A172 (cell line): ENCODE measurements around the gene THTPA. TPM values are rescaled to one million over a fixed set of nuclear protein-coding genes. Genes with fewer than 3 reads are reported as not detected.
A peak's percentile ranks its signal among the peaks of the same experiment; 100 is the strongest.

Experiments
- DNase-seq: peaks from one replicate; pipeline ENCODE4 v3.0.0-alpha.2; 2015; ENCODE audit warnings: low spot score
- total RNA-seq: library from RNA; depleted of rRNA; stranded (reverse); fragments of >200 nt; shearing (Covaris generic); gene quantifications from 2 replicates; pipeline ENCODE4 v1.2.3, GENCODE V29; 2014

Gene THTPA
- total RNA-seq, 1 experiment from 2014 or later = 5.2 TPM

DNA sequence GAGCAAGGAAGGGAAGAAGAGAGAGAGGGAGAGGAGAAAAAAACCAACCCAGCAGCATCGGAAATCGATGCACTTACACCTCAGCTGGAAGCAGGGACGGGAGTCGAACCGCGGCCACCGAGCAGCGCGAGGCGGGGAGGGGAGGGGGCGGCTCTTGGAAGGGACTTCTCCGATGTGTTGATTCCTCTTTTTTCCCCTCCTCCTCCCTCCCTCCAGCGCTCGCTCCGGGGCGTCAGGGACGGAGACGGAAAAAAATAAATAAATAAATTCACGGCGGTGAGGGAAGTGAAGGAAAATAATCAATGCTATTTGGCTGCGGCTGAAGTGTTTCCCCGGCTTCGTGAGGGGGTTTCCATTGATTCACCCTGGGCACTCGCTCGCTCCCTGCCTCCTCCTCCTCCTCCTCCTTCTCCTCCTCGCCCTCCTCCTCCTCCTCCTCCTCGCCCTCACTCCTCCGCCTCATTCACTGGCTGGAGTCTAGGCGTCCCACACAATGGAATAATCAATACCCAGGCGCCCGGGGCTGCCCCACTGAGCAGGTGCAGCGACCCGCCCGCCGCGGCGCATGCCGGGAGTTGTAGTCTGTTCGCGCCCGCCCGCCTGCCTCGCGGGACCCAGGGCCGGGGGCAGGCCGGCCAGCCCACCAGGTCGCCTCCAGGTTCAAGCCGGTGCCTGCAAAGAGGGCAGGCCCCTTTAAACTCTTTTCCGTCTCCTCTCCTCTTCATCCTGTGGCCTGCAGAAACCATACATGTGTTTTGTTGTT lies 4.6 kb upstream of the THTPA start, which contains the start of gene ZFHX2:
Gene ZFHX2, minus strand, starts transcription at position 500 of the 763 bp plus-strand sequence. CDS start 16,440 bp downstream, outside the sequence.
- DNase-seq = peak; percentile 44

DNA sequence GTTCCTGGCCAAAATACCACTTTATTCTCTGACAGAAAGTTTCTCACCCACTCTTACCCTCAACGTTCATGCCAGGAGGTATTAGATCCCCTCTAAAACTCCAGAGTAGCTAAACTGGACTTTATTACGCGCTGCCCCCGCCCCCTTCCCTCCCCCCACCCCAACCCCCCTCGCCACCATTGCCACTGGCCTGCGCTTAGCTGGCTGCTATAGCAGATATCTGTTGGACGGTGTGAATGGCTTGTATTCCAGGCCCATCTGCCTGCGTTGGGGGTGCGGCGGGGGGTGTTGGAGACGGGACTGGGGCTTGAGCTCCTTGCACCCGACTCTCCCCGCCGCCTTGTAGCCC lies 564 bp upstream of the THTPA start:
- DNase-seq = no peak

DNA sequence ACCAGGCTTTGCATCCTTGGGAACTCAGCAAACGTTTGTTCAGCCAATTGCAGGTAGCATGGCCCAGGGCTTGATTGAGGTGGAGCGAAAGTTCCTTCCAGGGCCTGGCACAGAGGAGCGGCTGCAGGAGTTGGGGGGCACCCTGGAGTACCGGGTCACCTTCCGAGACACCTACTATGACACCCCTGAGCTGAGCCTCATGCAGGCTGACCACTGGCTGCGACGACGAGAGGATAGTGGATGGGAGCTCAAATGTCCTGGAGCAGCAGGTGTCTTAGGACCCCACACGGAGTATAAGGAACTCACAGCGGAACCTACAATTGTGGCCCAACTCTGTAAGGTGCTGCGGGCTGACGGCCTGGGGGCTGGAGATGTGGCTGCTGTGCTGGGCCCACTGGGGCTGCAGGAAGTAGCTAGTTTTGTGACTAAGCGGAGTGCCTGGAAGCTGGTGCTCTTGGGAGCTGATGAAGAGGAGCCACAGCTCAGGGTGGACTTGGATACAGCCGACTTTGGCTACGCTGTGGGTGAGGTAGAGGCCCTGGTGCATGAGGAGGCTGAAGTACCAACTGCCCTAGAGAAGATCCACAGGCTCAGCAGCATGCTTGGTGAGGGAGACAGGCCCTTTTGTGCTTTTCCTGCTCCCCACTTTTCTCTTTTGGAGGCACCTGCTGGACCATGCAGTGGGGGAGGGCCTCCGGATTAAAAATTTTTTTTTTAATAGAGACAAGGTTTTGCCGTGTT lies 799 bp downstream of the THTPA start:
- no peak for DNase-seq

DNA sequence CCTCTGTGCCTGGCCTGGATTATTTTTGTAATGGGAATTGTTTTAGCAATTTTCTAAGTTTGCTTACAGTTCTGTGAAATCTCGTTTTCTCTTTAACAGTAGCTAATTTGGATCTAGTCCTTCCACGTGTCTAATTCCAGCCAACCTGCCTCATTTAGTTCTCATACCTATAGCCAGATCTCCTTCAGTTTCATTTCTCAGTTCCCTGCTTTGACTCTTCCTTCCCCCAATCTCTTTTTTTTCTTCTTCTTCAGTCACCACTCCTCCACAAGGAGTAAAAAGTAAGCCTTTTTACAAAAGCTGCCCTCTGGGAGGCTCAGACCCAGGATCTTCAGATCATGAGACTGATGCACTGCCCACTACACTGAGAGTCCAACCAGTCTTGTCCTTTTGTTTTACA lies 1.4 kb downstream of the THTPA start:
- no peak for DNase-seq

DNA sequence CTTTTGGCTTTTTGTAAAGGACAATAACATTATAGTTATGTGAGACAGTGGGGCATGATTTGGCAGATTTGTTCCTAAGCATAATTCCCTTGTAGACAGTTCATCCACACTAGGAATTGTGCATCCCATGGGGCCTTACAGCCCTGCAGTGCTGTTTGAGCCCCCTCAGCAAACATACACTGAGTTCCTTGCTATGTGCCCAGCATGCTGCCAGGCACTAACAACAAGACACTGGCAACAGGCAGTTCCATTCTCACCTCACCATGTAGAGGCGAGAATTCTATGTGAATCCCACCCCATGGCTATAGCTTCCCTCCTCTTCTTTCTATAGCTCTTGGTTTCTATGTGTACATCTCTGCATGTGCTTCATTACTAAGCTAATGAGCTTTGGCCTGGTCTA lies 1.9 kb downstream of the THTPA start:
- no peak for DNase-seq

DNA sequence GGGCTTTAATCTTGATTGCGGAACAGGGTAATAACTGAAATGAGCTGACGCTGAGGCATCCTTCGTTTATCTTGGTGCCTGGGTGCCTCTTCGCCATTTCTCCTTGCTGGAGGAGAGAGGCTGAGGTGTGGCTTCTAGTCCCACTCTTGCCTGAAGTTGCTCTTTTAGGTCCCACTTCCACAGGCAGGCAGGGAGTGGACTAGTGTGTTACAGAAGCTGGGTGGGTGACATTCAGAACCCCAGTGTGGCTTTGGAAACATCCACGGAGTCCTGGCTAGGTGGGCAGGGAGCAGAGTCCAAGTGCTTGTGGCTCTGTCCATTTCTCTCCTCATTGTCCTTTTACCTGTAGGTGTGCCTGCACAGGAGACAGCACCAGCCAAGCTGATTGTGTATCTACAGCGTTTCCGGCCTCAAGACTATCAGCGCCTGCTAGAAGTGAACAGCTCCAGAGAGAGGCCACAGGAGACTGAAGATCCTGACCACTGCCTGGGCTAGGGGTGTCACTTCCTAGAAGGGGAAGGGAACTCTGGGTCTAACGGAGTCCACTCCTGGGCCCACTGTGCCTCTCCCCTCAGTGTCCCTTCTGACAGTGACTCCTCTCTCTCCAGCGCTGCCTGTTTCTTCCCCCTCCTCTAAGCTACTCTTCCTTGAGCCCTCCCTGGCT lies 2.4 kb downstream of the THTPA start:
- no peak for DNase-seq

DNA sequence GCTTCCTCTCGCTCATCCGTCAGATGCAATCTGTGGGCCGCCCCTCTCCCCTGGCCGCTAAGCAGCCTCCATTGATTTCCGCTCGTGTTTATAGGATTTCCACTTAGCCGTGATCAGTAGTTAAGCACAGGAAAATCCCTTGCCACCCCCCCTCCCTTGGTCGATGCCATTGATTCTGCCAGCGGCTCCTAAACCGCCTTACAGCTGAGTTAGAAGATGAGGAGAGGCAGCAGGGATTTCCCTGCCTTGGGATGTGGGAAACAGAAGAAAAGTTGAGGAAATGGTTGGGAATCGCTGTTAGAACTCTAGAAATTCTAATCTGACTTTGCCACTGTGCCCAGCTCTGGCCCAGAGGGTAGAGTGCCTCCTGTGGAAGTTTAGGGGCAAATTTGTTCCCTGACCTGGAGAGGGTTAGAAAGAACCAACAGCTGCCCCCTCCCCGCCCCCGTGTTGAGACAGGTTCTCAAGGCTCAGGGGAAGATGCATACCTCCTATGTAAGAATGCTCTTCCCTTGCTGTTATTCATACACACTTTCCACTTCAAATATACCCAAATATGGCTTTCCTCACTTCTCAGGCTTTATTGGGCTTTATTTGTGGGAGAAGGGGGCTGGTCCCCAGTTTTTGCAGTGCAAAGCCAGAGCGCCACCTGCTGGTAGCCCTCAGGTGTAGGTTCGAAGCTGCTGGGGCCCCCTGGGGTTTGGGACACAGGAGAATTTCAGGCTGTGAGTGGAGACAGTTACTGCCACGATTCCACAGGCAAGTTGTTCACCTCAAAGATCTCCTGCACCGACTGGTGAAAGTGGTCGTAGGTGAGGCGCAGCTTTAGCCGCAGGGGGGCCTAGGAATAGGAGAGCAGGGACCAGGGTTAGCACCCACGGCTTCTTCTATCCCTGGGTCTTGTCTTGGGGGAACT lies 3.2 kb downstream of the THTPA start:
- peak; percentile 30 for DNase-seq

DNA sequence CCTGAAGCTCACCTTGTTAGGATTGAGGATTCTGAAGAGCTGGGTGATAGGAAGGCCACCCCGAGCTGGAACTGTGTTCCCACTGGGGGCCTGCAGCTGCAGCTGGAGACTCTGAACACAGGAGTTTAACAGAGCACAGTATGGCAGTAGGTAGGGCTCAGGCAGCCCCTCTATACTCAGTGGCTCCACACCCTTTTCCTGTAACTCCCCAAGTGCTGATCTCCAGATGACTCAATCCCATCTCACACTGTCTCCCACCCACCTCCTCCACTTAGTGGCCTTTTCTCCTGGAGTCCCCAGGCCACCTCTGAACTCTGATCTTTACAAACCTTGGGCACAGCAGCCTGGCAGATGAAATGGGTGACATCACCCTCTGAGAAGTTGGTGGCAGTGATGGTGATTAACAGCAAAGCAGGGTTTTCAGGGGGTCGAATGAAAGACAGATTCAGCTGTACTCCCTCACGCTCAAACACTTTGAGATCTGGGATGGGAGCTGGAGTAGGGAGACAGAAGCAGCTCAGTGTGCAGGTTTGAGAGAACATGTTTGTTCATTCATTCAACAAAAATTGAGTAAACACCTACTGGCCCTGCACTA lies 4.0 kb downstream of the THTPA start:
- DNase-seq = no peak

DNA sequence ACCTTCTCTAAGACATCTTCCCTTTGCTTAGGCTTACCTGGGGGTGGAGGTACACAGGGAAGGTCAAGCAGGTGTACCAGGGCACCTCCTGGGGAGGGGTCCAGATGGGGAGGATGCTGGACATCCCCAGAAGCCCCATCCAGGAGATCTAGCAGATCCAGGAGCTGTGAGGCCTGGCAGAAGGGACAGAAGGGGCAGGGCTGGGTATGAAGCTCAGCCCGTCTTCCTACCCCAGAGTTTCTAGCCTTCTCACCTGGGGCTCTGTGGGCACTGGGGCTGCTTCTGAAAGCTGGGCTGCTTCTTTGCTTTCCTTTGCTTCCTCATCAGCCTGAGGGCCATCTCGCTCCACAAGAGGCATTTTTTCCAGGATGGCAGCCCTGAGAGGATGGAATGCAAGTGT lies 5.2 kb downstream of the THTPA start:
- no peak for DNase-seq

DNA sequence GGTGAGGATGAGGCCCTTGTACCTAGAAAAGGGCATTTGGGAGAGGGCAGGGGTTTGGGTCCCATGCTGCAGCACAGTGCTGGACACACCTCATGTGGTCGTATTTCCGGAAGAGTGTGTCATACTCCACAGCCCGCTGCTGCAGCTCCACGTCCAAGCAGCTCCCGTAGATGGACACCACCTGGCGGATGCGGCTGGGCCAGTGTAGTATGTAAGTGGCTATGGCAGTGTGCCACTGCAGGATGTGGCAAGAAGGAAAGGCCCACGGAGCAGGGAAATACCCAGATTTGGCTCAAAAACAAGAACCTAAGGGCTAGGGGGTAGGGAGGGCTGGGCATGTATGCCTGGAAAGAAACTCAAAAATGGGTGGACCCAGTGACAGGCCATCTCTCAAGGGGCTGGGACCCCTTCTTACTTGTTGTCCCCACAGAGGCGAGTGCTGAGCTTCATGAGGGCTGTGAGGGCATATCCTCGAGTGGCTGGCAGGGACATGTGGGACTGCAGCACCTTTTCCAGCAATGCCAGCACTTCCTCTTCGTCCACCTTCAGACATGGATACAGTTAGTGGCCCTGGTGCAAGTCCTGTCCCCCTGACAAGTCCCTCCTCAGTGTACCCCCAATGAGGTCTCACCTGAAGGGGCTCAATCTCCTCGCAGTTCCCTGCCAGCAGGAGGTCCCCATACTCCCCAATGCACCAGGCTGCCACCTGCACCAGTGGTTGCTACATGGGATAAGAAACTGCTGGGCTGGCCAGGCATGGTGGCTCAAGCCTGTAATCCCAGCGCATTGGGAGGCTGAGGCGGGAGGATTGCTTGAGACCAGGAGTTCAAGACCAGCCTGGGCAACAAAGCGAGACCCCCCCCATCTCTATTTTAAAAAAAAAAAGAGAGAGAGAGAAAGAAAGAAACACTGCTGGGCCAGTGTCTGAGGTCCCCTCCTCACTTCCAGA lies 6.1 kb downstream of the THTPA start:
- DNase-seq = peak; percentile 72

DNA sequence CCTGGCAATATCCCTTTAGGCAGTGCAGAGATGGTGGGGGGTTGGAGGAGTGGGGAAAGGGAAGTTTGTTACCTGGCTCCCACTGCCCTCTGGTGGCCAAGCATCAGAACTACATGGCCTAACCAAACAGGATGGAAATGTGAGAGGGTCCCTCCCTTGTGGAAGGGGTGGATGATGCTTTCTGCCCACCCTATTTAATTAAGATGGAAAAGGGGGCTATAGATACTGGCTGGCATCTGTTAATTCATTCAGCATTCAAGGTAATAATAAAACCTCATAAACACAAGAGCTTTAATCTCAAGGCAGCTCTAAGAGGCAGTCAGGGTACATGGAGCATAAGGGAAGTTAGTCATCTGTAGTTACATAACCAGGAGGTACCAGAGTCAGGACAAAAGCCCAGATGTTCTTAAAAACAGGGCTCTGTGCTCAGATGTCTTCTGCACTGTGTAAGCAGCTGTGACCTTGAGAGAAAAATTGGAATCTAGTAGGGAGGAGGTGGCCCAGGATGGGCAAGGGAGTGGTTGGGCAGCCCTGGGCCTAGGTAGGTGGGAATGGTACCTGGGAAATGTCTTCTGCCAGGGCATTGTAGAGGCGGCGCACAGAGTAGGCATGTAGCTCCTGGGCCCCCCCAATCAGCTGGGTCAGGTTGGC lies 6.9 kb downstream of the THTPA start:
- peak; percentile 33 for DNase-seq

DNA sequence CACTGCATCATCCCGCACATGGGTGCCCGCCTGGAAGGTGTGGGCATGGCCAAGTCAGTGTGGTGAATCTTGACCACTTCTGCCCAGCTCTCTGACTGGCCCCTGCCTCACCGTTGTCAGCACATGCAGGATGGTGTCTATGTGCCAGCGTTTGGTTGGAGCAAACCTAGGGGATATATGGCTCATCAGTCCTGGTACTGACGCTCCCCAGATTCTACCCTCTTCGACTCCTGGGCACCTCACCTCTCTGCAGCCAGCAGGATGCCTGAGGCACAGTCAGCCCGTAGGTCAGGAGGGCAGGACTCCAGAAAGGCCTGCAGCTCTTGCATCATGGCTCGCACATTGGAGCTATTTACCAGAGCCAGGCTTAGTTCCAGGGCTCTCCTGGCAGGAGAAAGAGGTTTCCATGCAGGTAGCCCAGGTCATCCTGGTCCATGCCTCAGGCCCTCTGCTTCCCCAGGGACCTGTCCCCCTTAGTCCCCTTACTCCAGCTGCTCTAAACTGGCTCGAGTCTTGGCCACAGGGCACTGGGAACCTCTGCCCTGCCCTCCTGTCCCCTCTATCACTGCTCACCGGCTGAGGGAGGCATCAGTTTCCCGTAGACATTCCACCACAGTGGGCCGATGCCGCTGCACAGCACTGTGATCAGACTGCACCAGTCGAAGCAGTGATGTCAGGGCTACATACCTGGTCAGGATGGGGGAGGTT lies 7.6 kb downstream of the THTPA start:
- DNase-seq = no peak

DNA sequence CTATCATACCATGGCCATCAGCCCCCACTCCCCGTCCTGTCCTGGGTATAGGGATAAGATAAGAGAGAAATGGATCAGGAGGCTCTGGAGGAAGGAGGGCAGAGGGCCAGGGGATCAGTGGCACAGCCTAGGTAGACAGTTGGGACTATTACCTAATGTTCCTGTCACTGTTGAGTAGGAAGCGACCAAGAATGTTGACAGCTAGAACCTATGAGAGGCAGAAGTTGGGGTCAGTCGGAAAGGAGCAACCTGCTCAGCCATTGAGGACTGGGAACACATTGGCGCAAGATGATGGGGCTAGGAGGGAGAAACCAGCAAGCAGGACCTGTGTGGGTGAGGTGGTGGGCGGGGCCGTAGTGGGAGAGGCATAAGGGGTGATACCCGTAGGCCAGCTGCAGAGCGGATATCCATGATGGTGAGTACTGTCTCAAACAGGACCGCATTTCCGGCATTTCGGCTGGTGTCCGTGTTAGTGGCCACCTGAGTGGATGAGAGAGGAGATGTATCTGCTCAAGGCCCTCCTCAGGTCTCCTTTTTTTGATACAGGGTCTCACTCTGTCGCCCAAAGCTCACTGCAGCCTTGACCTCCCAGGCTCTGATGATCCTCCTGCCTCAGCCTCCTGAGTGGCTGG lies 8.2 kb downstream of the THTPA start:
- no peak for DNase-seq

DNA sequence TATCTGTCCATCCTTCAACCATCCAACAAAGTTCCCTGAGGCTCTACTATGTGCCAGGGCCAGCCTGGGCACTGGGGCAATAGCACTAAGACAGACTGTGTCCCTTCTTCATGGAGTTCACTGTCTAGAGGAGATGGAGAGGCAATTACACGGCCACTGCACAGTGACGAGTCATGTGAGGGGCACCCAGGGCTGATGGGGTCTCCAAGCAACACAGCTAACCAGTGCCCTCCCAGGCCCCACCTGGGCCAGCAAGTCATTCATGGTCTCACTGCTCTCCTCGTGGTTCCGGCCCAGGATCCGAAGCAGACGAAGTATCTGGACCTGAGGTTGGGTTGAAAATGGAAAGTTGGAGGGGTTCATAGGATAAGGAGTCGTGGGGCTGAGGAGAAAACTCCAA lies 8.8 kb downstream of the THTPA start:
- no peak for DNase-seq

DNA sequence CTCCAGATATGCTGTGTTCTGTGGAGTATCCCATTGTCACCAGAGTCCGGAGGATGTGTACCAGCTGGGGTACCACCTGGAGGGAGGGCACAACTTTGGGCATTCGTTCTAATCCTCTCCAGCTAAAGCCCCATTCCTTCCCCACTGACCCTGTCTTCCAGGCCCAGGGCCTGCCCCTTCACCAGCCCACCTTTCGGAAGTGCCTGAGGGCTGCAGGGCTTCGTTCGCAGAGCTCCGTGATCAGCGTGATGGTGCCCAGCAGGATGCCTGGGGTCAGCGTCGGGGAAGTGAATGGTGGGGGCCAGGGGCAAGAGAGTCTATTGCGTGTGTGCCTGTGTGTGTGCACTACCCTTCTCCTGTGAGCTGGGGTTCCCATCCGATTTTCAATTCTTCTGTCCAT lies 9.6 kb downstream of the THTPA start:
- DNase-seq = no peak

DNA sequence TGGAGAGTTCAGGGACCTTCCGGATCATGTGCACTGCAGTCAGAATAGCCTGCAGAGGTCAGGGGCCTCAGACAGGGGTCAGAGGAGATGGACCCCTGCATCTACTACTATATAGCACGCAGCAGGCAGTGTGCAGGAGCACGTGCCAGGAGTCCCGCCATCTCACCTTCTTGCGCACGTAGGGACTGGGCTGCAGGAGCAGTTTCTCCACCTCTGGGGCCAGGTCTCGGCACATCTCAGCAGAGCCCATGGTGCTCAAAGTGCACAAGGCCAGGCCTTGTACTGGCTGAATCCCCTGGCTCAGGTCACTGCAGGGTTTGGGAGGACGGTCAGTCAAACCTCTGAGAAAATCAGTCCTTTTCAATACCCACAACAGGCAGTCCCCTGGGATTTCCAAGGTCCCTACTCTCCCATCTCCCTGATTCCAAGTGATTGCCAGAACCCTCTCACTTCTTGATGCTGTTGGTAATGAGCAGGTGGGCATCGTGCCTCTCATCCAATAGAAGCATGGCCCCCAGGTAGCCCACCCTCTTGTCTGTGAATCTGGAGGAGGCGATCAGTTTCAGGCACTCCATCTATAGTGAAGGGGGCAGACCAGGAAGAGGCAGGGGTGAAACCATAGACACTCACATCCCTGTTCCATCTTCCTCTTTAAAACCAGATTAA lies 10.2 kb downstream of the THTPA start:
- no peak for DNase-seq

DNA sequence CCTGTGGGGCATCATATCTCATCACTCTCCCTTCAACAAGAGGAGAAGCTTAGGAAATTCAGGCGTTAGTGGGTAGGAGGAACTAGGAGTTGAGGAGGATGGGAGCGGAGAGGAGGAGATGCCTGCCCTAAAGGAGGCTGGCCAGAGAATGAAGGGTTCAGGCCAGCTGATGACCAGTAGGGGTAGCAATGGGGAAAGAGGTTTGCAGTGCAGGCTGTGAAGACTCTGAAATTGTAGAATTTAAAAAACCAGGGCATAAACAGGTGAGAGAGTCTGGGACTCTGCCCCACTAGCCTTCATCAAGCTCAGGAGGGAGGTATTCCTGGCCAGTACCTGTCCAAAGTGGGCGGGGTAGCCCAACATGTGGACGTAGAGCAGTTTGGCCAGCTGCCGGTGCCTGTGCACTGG lies 10.7 kb downstream of the THTPA start:
- no peak for DNase-seq
